Hepatocyte (in vitro differentiated cells): Measurements from ENCODE around the gene CAPN2.

Experiments used
- CTCF ChIP-seq: fragments of 200-600 bp; sonication (generic); IDR thresholded peaks from 2 replicates; pipeline ENCODE4 v1.5.1; 2016; ENCODE audit warnings: antibody characterized with exemption, mild to moderate bottlenecking; ENCODE audit not compliant: poor library complexity
- EZH2phosphoT487 ChIP-seq: fragments of 200-600 bp; sonication (generic); IDR thresholded peaks from one replicate; pipeline ENCODE4 v1.6.1; 2018; ENCODE audit warnings: antibody characterized with exemption, mild to moderate bottlenecking, low read depth, moderate library complexity; ENCODE audit not compliant: unreplicated experiment, severe bottlenecking

GRCh38 chr1:223763251-223763650 lies 50.9 kb downstream of the CAPN2 start:
- no peak for TF ChIP-seq CTCF
- TF ChIP-seq EZH2phosphoT487 = no peak
